Neural cell (in vitro differentiated cells): Measurements from ENCODE around the gene CHN1. TPM values are rescaled to one million over a fixed set of nuclear protein-coding genes. Genes with fewer than 3 reads are reported as not detected.

Experiments
- H2AFZ ChIP-seq: fragments of 200-600, 300-800 bp; sonication (generic), shearing (Covaris generic); 2 replicates; pipeline ENCODE4 v1.6.0; 2014; ENCODE audit warnings: low read depth, mild to moderate bottlenecking, antibody characterized with exemption, low read length, moderate library complexity
- H3F3A ChIP-seq: fragments of 200-600 bp; shearing (Covaris generic); 2 replicates; pipeline ENCODE4 v1.6.1; 2016; ENCODE audit warnings: mild to moderate bottlenecking, moderate library complexity, mixed read lengths, antibody characterized with exemption, low read length; ENCODE audit not compliant: insufficient read depth, poor library complexity, severe bottlenecking
- H3K27ac ChIP-seq: fragments of 200-600, 300-800 bp; sonication (generic), shearing (Covaris generic); 2 replicates; pipeline ENCODE4 v1.5.1; 2014; ENCODE audit warnings: mild to moderate bottlenecking, low read length, moderate library complexity
- H3K27me3 ChIP-seq: fragments of 300-800, 200-600 bp; sonication (generic), shearing (Covaris generic); 2 replicates; pipeline ENCODE4 v1.6.0; 2014; ENCODE audit warnings: mild to moderate bottlenecking, low read depth, low read length, moderate library complexity; ENCODE audit not compliant: insufficient read depth
- H3K36me3 ChIP-seq: fragments of 300-800, 200-600 bp; sonication (generic), shearing (Covaris generic); 2 replicates; pipeline ENCODE4 v1.5.1; 2014; ENCODE audit warnings: mild to moderate bottlenecking, antibody characterized with exemption, low read length, moderate library complexity; ENCODE audit not compliant: insufficient read depth
- H3K4me2 ChIP-seq: fragments of 300-800, 200-600 bp; sonication (generic), shearing (Covaris generic); 2 replicates; pipeline ENCODE4 v1.6.0; 2014; ENCODE audit warnings: mild to moderate bottlenecking, low read length
- H3K4me3 ChIP-seq: fragments of 300-800, 200-600 bp; sonication (generic), shearing (Covaris generic); 2 replicates; pipeline ENCODE4 v1.5.1; 2014; ENCODE audit warnings: mild to moderate bottlenecking, low read length, moderate library complexity
- H3K79me2 ChIP-seq: fragments of 200-600 bp; shearing (Covaris generic); replicated peaks from 2 replicates; pipeline ENCODE4 v1.6.0; 2014; ENCODE audit warnings: mild to moderate bottlenecking, low read length, moderate library complexity; ENCODE audit not compliant: insufficient read depth
- H3K9ac ChIP-seq: fragments of 300-800, 200-600 bp; sonication (generic), shearing (Covaris generic); 2 replicates; pipeline ENCODE4 v1.6.1; 2016; ENCODE audit warnings: mild to moderate bottlenecking, low read length, mixed read lengths
- H3K9me2 ChIP-seq: fragments of 200-600 bp; shearing (Covaris generic); 2 replicates; pipeline ENCODE4 v1.6.1; 2016; ENCODE audit warnings: mild to moderate bottlenecking, low read length, mixed read lengths; ENCODE audit not compliant: insufficient read depth
- H3K9me3 ChIP-seq: fragments of 200-600, 300-800 bp; sonication (generic), shearing (Covaris generic); 2 replicates; pipeline ENCODE4 v1.6.1; 2016; ENCODE audit warnings: mild to moderate bottlenecking, mixed run types, low read length, moderate library complexity, mixed read lengths
- H4K20me1 ChIP-seq: fragments of 200-600 bp; shearing (Covaris generic); 2 replicates; pipeline ENCODE4 v1.6.1; 2016; ENCODE audit warnings: mild to moderate bottlenecking, mixed run types; ENCODE audit not compliant: insufficient read depth
- CTCF ChIP-seq: fragments of 450-650 bp; IDR thresholded peaks from 2 replicates; pipeline ENCODE4 v1.5.1; 2014; ENCODE audit warnings: antibody characterized with exemption, mild to moderate bottlenecking, moderate library complexity; ENCODE audit not compliant: poor library complexity, severe bottlenecking
- EP300 ChIP-seq: fragments of 450-650 bp; conservative IDR thresholded peaks from 2 replicates; pipeline ENCODE4 v1.6.1; 2014; ENCODE audit warnings: antibody characterized with exemption, mild to moderate bottlenecking, moderate library complexity; ENCODE audit not compliant: poor library complexity, severe bottlenecking
- EZH2 ChIP-seq: fragments of 200-600, 300-800 bp; shearing (Covaris generic), sonication (generic); IDR thresholded peaks from 2 replicates; pipeline ENCODE4 v1.6.1; 2014; ENCODE audit warnings: antibody characterized with exemption, low read length, borderline replicate concordance, mild to moderate bottlenecking; ENCODE audit not compliant: insufficient read depth, poor library complexity, severe bottlenecking
- MXI1 ChIP-seq: fragments of 450-650 bp; conservative IDR thresholded peaks from 2 replicates; pipeline ENCODE4 v1.6.1; 2014; ENCODE audit warnings: antibody characterized with exemption, mild to moderate bottlenecking; ENCODE audit not compliant: poor library complexity, severe bottlenecking
- POLR2AphosphoS5 ChIP-seq: IDR thresholded peaks from 2 replicates; pipeline ENCODE4 v1.6.1; 2012
- RAD21 ChIP-seq: fragments of 450-650 bp; conservative IDR thresholded peaks from 2 replicates; pipeline ENCODE4 v1.6.1; 2014; ENCODE audit warnings: antibody characterized with exemption, mild to moderate bottlenecking, moderate library complexity
- REST ChIP-seq: IDR thresholded peaks from 2 replicates; pipeline ENCODE4 v1.6.1; 2012; ENCODE audit warnings: borderline replicate concordance
- SMC3 ChIP-seq: fragments of 450-650 bp; conservative IDR thresholded peaks from 2 replicates; pipeline ENCODE4 v1.6.1; 2014; ENCODE audit warnings: antibody characterized with exemption, mild to moderate bottlenecking, moderate library complexity; ENCODE audit not compliant: poor library complexity
- TAF1 ChIP-seq: IDR thresholded peaks from 2 replicates; pipeline ENCODE4 v1.6.1; 2012; ENCODE audit warnings: low read depth
- polyA plus RNA-seq: library from polyadenylated mRNA; depleted of rRNA; stranded (reverse); fragments of >200 nt; gene quantifications from 2 replicates; pipeline ENCODE4 v1.2.3, GENCODE V29; 2014

CHN1 gene
- polyA plus RNA-seq, 1 donor from 2014 or later: 133 TPM

GRCh38 chr2:174901075-174901474, 104.1 kb downstream of the CHN1 start:
- Histone ChIP-seq H3K27me3 (no peaks in the 10 kb centered on the region), H3K36me3 (no peaks in the 10 kb centered on the region), H2AFZ (no peak overlapping the region), H3K79me2 (no peaks in the 10 kb centered on the region), H3K4me2 (no peak overlapping the region), H3K9ac (peak overlapping the region; percentile 55), H4K20me1 (no peaks in the 10 kb centered on the region), H3K9me2 (no peaks in the 10 kb centered on the region), H3K9me3 (no peaks in the 10 kb centered on the region), H3K27ac (peak overlapping the region; percentile 94), H3F3A (no peaks in the 10 kb centered on the region), H3K4me3 (no peak overlapping the region)
- TF ChIP-seq MXI1: no peak
- TF ChIP-seq RAD21: no peak
- TF ChIP-seq EZH2: no peak
- TF ChIP-seq TAF1: no peak
- no peak for TF ChIP-seq CTCF
- TF ChIP-seq SMC3: no peak
- TF ChIP-seq EP300: no peak
- TF ChIP-seq POLR2AphosphoS5: no peak
- no peak for TF ChIP-seq REST

- no peak for TF ChIP-seq POLR2AphosphoS5
- no peak for TF ChIP-seq CTCF
- no peak for TF ChIP-seq EP300
- TF ChIP-seq REST: no peak
- no peak for TF ChIP-seq RAD21
- TF ChIP-seq SMC3: no peak
- no peak for TF ChIP-seq MXI1
- no peak for TF ChIP-seq EZH2
- TF ChIP-seq TAF1: no peak
- Histone ChIP-seq H3K27ac (no peak overlapping the region), H2AFZ (no peak overlapping the region), H3K36me3 (no peaks in the 10 kb centered on the region), H3K9me3 (no peaks in the 10 kb centered on the region), H3K4me3 (no peak overlapping the region), H3K27me3 (no peaks in the 10 kb centered on the region), H3K9ac (no peak overlapping the region), H4K20me1 (no peaks in the 10 kb centered on the region), H3K79me2 (no peaks in the 10 kb centered on the region), H3K4me2 (no peak overlapping the region), H3F3A (no peaks in the 10 kb centered on the region), H3K9me2 (no peaks in the 10 kb centered on the region)
Measured at GRCh38 chr2:174897286-174897685, 107.9 kb downstream of the CHN1 start.
